ENCODE measurements around the gene USP19. TPM values are rescaled to one million over a fixed set of nuclear protein-coding genes. Genes with fewer than 3 reads are reported as not detected.

The USP19 gene
- total and polyA plus RNA-seq, 2 of the 8 experiments (the other 6 are each of a cell fraction or from before 2014, with no cell fraction given) = 46.4 to 65.8 TPM

GRCh38 chr3:49153349-49153912 lies 32.8 kb upstream of the USP19 start:
- peak overlapping the region; percentile 72; the same call in 1 of the 2 replicates for H2BK15ac ChIP-seq (ENCODE audit: low read length)
- peak overlapping the region; percentile 27; the same call in 1 of the 2 replicates for H2BK12ac ChIP-seq (ENCODE audit: low read depth, low read length)
- H3K9ac ChIP-seq (replicated peaks in 1 of 4; ENCODE audit: extremely low read depth in 1 of 4, low read depth in 3 of 4, low read length in 3 of 4) = no peak overlapping the region
- H2BK120ac ChIP-seq (replicated peaks; ENCODE audit: low read depth, low read length) = no peak overlapping the region
- no peak overlapping the region for H2BK20ac ChIP-seq (ENCODE audit: low read length)
- H4K5ac ChIP-seq (ENCODE audit: insufficient read length, low read depth, low read length) = no peak overlapping the region
- no peak overlapping the region for H3K56ac ChIP-seq (replicated peaks; ENCODE audit: insufficient read length, low read depth, low read length)
- H3K27me3 ChIP-seq (replicated peaks in 1 of 4; ENCODE audit: control insufficient read depth in 3 of 4, extremely low read depth in 1 of 4, insufficient read depth in 3 of 4, low read length in 3 of 4) = no peaks in the 10 kb centered on the region
- H3K18ac ChIP-seq (ENCODE audit: extremely low read depth, low read length) = no peak overlapping the region
- H4K8ac ChIP-seq (ENCODE audit: extremely low read depth, insufficient read depth, low read length) = no peak overlapping the region
- ChIA-PET CTCF (ENCODE audit: partially characterized antibody) (interaction anchor here (0.6 to 3.3 kb wide), 5 partner anchors 17 to 95 kb away, joined by 4 to 14 read pairs (median 6); partner anchors contain the start of genes KLHDC8B and LAMB2), POLR2A (ENCODE audit: partially characterized antibody) (interaction anchor here (1.1 to 1.4 kb wide), 3 partner anchors 12 to 61 kb away, joined by 3 to 5 read pairs (median 4); no protein-coding TSS in a partner anchor)
- no peak overlapping the region for H3K27ac ChIP-seq (ENCODE audit: low read depth, low read length)
- no peaks in the 10 kb centered on the region for H3K9me3 ChIP-seq (ENCODE audit: insufficient read depth in 2 of 2, low read depth in 1 of 2, low read length in 1 of 2)
- H3K4me1 ChIP-seq (replicated peaks in 1 of 4; ENCODE audit: control insufficient read depth in 3 of 4, insufficient read depth in 4 of 4, low read length in 3 of 4) = no peaks in the 10 kb centered on the region
- H3K4ac ChIP-seq (replicated peaks; ENCODE audit: insufficient read length, low read depth, low read length) = no peak overlapping the region
- H2AFZ ChIP-seq (ENCODE audit: low read length) = no peak overlapping the region
- H4K20me1 ChIP-seq (replicated peaks in 1 of 2; ENCODE audit: control insufficient read depth in 1 of 2, insufficient read depth in 2 of 2, low read length in 2 of 2) = peaks cover 0 to 2% of the 10 kb centered on the region in 2 experiments
- no peak overlapping the region for H2BK5ac ChIP-seq (ENCODE audit: low read depth, low read length)
- no peaks in the 10 kb centered on the region for H3K79me1 ChIP-seq (ENCODE audit: low read depth, low read length)
- no peaks in the 10 kb centered on the region for H3K23me2 ChIP-seq (ENCODE audit: low read depth, low read length)
- FAIRE-seq (no peak), DNase-seq (ENCODE audit: low read depth in 1 of 2, low spot score in 2 of 2) (no peak)
- no peak overlapping the region for H3K4me3 ChIP-seq (ENCODE audit: extremely low read depth in 1 of 4, insufficient read depth in 2 of 4, low read depth in 3 of 4, low read length in 4 of 4)
- H3K14ac ChIP-seq (ENCODE audit: insufficient read length) = no peak overlapping the region
- 89% methylated on average over 3 of the region's 3 CpGs; no CpG with 5 or more reads in 1 of the 2 experiments for WGBS, 2 experiments (ENCODE audit: extremely low coverage in 1 of 2, insufficient coverage in 1 of 2, insufficient read length in 1 of 2, insufficient replicate concordance in 2 of 2, low coverage in 1 of 2, low lambda C conversion rate in 2 of 2, missing lambda C conversion rate in 1 of 2)
- H3K4me2 ChIP-seq (ENCODE audit: insufficient read depth in 1 of 2, low read depth in 2 of 2, low read length in 2 of 2) = no peak overlapping the region
- H3K36me3 ChIP-seq (ENCODE audit: control insufficient read depth in 2 of 4, insufficient read depth in 4 of 4, low read length in 3 of 4) = no peaks in the 10 kb centered on the region
- H3K23ac ChIP-seq (ENCODE audit: insufficient read length) = no peak overlapping the region
- no peaks in the 10 kb centered on the region for H3K79me2 ChIP-seq (ENCODE audit: control insufficient read depth in 1 of 2, insufficient read depth in 2 of 2, low read length in 2 of 2)
- no peak overlapping the region for H2AK5ac ChIP-seq (ENCODE audit: low read depth, low read length)
- H4K91ac ChIP-seq (replicated peaks; ENCODE audit: insufficient read length, low read length) = no peak overlapping the region
- TF ChIP-seq EZH2 (IDR thresholded peaks at IDR 0.05; ENCODE audit: low read depth, low read length, severe bottlenecking) (no peak), SRF (IDR thresholded peaks at IDR 0.05; ENCODE audit: low read depth, low read length) (no peak), JUN (IDR thresholded peaks at IDR 0.05; ENCODE audit: low read depth, low read length) (no peak), EGR1 (IDR thresholded peaks at IDR 0.05; ENCODE audit: borderline replicate concordance, low read depth, low read length) (no peak), KDM1A (IDR thresholded peaks at IDR 0.05; ENCODE audit: borderline replicate concordance, low read length) (no peak), TAF1 (IDR thresholded peaks at IDR 0.05; ENCODE audit: low read depth, low read length) (no peak), E2F6 (IDR thresholded peaks at IDR 0.05) (no peak), EP300 (IDR thresholded peaks at IDR 0.05; ENCODE audit: borderline replicate concordance in 1 of 2, low read depth in 2 of 2, low read length in 2 of 2) (no peak), SIX5 (IDR thresholded peaks at IDR 0.05; ENCODE audit: low read depth, low read length) (no peak), KDM5A (IDR thresholded peaks at IDR 0.05; ENCODE audit: low read length) (no peak), RNF2 (IDR thresholded peaks at IDR 0.05; ENCODE audit: borderline replicate concordance, low read depth, low read length, missing control alignments, poor library complexity, severe bottlenecking) (no peak)
